HG02981 (cell line): ENCODE data around the gene CHCHD3.
"Not testable (repeated sequence)": the region's sequence is repeated elsewhere in the genome, so short reads cannot be mapped to it uniquely, and the experiment has no call there.

Experiments used
- ATAC-seq: cut with Tn5 transposase; IDR thresholded peaks from one replicate; pipeline ENCODE4 v1.9.1; 2021; ENCODE audit warnings: mild to moderate bottlenecking, moderate library complexity; ENCODE audit not compliant: unreplicated experiment

Gene CHCHD3

GRCh38 chr7:132965951-132966350, 115.9 kb downstream of the CHCHD3 start:
- ATAC-seq, result no peak

- ATAC-seq, result no peak
Measured at GRCh38 chr7:132964876-132965275, 117.0 kb downstream of the CHCHD3 start.

- no peak for ATAC-seq
Measured at GRCh38 chr7:132959891-132960290, 122.0 kb downstream of the CHCHD3 start.

- no peak for ATAC-seq
Measured at GRCh38 chr7:132956556-132956955, 125.3 kb downstream of the CHCHD3 start.

- no peak for ATAC-seq
Measured at GRCh38 chr7:132953468-132953867, 128.4 kb downstream of the CHCHD3 start.

- ATAC-seq, result no peak
Measured at GRCh38 chr7:132950725-132951124, 131.2 kb downstream of the CHCHD3 start.

GRCh38 chr7:132947011-132947410, 134.9 kb downstream of the CHCHD3 start:
- ATAC-seq, result no peak

GRCh38 chr7:132944774-132945173, 137.1 kb downstream of the CHCHD3 start:
- ATAC-seq, result no peak

GRCh38 chr7:132943645-132944044, 138.2 kb downstream of the CHCHD3 start:
- ATAC-seq, result no peak

GRCh38 chr7:132942701-132943100, 139.2 kb downstream of the CHCHD3 start:
- ATAC-seq, result no peak

GRCh38 chr7:132941905-132942304, 140.0 kb downstream of the CHCHD3 start:
- ATAC-seq, result no peak

GRCh38 chr7:132941428-132941827, 140.5 kb downstream of the CHCHD3 start:
- ATAC-seq, result no peak

- no peak for ATAC-seq
Measured at GRCh38 chr7:132940084-132940483, 141.8 kb downstream of the CHCHD3 start.

GRCh38 chr7:132939495-132939894, 142.4 kb downstream of the CHCHD3 start:
- ATAC-seq, result no peak

GRCh38 chr7:132937286-132937685, 144.6 kb downstream of the CHCHD3 start:
- ATAC-seq, result no peak

GRCh38 chr7:132935608-132936007, 146.3 kb downstream of the CHCHD3 start:
- ATAC-seq, result no peak

GRCh38 chr7:132934017-132934416, 147.9 kb downstream of the CHCHD3 start:
- ATAC-seq, result no peak

GRCh38 chr7:132933072-132933458, 148.8 kb downstream of the CHCHD3 start:
- ATAC-seq, result no peak

- ATAC-seq, result no peak
Measured at GRCh38 chr7:132932296-132933071, 149.4 kb downstream of the CHCHD3 start.

GRCh38 chr7:132930881-132931280, 151.0 kb downstream of the CHCHD3 start:
- no peak for ATAC-seq

GRCh38 chr7:132929944-132930343, 151.9 kb downstream of the CHCHD3 start:
- ATAC-seq, result not testable (repeated sequence)

- no peak for ATAC-seq
Measured at GRCh38 chr7:132919771-132920170, 162.1 kb downstream of the CHCHD3 start.

GRCh38 chr7:132915647-132916046, 166.2 kb downstream of the CHCHD3 start:
- ATAC-seq, result no peak
